T-helper 1 cell treated with Interleukin-12 subunit alpha and Interleukin-12 subunit beta and Interleukin-4 antibody, amounts not matched to agents 30 ng/mL and 1 ng/mL, for 36 hours (primary cell): ENCODE data around the gene RAB11B. TPM values are rescaled to one million over a fixed set of nuclear protein-coding genes. Genes with fewer than 3 reads are reported as not detected.
"Not testable (repeated sequence)": the region's sequence is repeated elsewhere in the genome, so short reads cannot be mapped to it uniquely, and the experiment has no call there.

Experiments
- intact Hi-C: fragments of 100-400 bp; cut with micrococcal nuclease; formaldehyde crosslinking; loops from one replicate; pipeline ENCODE4 v1.15.1; 2024
- total RNA-seq: library from RNA; stranded (reverse); gene quantifications from 2 replicates; pipeline ENCODE4 v1.2.3, GENCODE V29; 2022

The RAB11B gene
- total RNA-seq = 93.7 and 102 TPM in 2 replicates

- intact Hi-C loops = loop anchor here (1.0 to 5.0 kb wide), 15 partner anchors 23 to 1653 kb away; partner anchors contain the start of genes ANGPTL4, CD320, GPR108 and HNRNPM
These were observed at the start of gene RAB11B for GRCh38 chr19:8389891-8390616. Gene RAB11B, plus strand, starts transcription at chr19:8390360. Its CDS starts 57 bp downstream, at chr19:8390417.

GRCh38 chr19:8341504-8341903 lies 48.7 kb upstream of the RAB11B start:
- intact Hi-C loops = not testable (repeated sequence)

GRCh38 chr19:8342316-8342683 lies 47.9 kb upstream of the RAB11B start:
- intact Hi-C loops = no loop called here

GRCh38 chr19:8342684-8343482 lies 47.3 kb upstream of the RAB11B start, which contains the start of gene KANK3:
Gene KANK3, minus strand, starts transcription at chr19:8343262. Its CDS starts 5,434 bp downstream, at chr19:8337828.
- intact Hi-C loops = loop anchor here (1.0 kb wide), 2 partner anchors 35 to 47 kb away; partner anchors contain the start of genes CD320 and RAB11B

GRCh38 chr19:8343483-8343844 lies 46.7 kb upstream of the RAB11B start:
- intact Hi-C loops = loop anchor here (1.0 kb wide), 2 partner anchors 35 to 47 kb away; partner anchors contain the start of genes CD320 and RAB11B

- intact Hi-C loops = not testable (repeated sequence)
These were observed 40.4 kb upstream of the RAB11B start for GRCh38 chr19:8349629-8350372.

GRCh38 chr19:8352134-8352827 lies 37.9 kb upstream of the RAB11B start:
- intact Hi-C loops = no loop called here

GRCh38 chr19:8352845-8353244 lies 37.3 kb upstream of the RAB11B start:
- intact Hi-C loops = not testable (repeated sequence)

GRCh38 chr19:8355631-8356402 lies 34.3 kb upstream of the RAB11B start:
- intact Hi-C loops = loop anchor here (2.0 kb wide), 2 partner anchors 91 to 223 kb away; no protein-coding TSS in a partner anchor

GRCh38 chr19:8357007-8357521 lies 33.1 kb upstream of the RAB11B start:
- intact Hi-C loops = no loop called here

GRCh38 chr19:8358948-8359347 lies 31.2 kb upstream of the RAB11B start:
- intact Hi-C loops = no loop called here

GRCh38 chr19:8360196-8360595 lies 30.0 kb upstream of the RAB11B start:
- intact Hi-C loops = no loop called here

- intact Hi-C loops = no loop called here
These were observed 28.0 kb upstream of the RAB11B start for GRCh38 chr19:8361921-8362793.

- intact Hi-C loops = loop anchor here (1.0 to 2.0 kb wide), 3 partner anchors 10 to 49 kb away; partner anchors contain the start of genes MARCHF2 and RAB11B
These were observed 26.1 kb upstream of the RAB11B start, which contains the start of gene ANGPTL4 for GRCh38 chr19:8363803-8364771. Gene ANGPTL4, plus strand, starts transcription at chr19:8364155. Its CDS starts 167 bp downstream, at chr19:8364322.

- intact Hi-C loops = no loop called here
These were observed 24.0 kb upstream of the RAB11B start for GRCh38 chr19:8366121-8366581.

- intact Hi-C loops = no loop called here
These were observed 23.2 kb upstream of the RAB11B start for GRCh38 chr19:8366961-8367326.

- intact Hi-C loops = no loop called here
These were observed 22.7 kb upstream of the RAB11B start for GRCh38 chr19:8367327-8368001.
